HG03025 (cell line): ENCODE results near the gene MYBPH.

ENCODE experiments used
- ATAC-seq: cut with Tn5 transposase; IDR thresholded peaks from one replicate; pipeline ENCODE4 v1.9.1; 2021; ENCODE audit warnings: mild to moderate bottlenecking, moderate library complexity; ENCODE audit not compliant: unreplicated experiment, low FRiP score

MYBPH gene

GRCh38 chr1:203133970-203134725 lies 41.5 kb downstream of the MYBPH start:
- ATAC-seq, result no peak

GRCh38 chr1:203131548-203132200 lies 44.0 kb downstream of the MYBPH start:
- ATAC-seq, result no peak

- no peak for ATAC-seq
Observed at GRCh38 chr1:203130358-203130985, 45.2 kb downstream of the MYBPH start.

DNA sequence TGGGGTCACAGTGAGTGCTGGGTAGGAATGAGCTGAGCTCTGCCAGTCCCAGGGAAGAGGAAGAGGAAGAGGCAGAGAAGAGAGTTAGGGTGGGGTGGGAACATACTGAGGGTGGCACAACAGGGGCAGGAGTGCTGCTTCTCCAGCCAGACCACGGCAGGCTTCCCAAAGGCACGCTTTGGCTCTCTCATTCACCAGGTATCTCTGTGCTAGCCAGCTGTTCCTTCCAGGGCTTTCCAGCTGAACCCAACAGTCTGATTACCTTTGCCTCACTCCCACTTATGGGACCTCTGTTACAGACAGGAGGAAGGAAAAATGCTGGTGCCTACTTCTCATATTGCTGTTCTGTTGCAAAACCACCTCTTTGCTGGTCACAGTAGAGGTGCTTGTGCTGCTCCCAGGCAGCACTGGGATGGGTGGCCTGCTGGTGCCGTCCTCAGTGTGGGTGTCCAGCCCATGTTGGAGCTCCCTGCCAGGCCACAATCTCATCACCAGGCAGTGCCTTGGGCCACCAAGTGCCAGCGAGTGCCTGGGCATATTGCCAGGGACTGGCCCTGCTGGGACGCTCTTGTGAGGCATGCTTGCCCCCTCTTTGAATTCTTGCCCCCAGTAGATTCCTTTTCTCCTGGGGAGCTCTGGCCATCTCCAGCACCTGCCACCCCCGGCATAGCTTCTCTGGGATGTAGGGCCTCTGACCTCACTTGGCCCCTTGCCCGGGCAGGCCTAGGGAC lies 46.0 kb downstream of the MYBPH start:
- ATAC-seq, result no peak

DNA sequence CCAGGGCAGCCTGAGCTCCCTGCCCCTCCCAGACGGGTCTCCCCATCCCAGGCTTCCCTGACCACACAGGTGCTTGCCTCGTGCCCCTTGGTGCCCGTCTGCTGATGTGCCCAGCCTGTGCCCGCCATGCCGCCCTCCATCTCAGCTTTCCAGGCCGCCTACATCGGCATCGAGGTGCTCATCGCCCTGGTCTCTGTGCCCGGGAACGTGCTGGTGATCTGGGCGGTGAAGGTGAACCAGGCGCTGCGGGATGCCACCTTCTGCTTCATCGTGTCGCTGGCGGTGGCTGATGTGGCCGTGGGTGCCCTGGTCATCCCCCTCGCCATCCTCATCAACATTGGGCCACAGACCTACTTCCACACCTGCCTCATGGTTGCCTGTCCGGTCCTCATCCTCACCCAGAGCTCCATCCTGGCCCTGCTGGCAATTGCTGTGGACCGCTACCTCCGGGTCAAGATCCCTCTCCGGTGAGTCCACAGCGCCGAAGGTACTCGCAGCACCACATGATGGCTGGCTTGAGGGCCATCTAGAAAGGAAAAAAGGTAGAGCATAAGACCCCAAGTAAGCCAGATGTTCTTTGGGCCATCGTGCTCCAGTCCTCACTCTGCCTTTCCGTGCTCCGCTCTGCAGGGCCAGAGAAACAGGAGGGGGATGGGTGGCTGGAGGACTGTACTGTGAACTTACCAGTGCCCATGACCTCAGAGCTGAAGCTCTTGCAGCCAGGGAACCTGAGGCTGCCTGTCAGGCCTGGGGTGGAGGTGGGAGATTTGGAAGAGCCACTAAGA lies 46.7 kb downstream of the MYBPH start:
- ATAC-seq, result no peak

- no peak for ATAC-seq
Observed at GRCh38 chr1:203128431-203128715, 47.3 kb downstream of the MYBPH start.

DNA sequence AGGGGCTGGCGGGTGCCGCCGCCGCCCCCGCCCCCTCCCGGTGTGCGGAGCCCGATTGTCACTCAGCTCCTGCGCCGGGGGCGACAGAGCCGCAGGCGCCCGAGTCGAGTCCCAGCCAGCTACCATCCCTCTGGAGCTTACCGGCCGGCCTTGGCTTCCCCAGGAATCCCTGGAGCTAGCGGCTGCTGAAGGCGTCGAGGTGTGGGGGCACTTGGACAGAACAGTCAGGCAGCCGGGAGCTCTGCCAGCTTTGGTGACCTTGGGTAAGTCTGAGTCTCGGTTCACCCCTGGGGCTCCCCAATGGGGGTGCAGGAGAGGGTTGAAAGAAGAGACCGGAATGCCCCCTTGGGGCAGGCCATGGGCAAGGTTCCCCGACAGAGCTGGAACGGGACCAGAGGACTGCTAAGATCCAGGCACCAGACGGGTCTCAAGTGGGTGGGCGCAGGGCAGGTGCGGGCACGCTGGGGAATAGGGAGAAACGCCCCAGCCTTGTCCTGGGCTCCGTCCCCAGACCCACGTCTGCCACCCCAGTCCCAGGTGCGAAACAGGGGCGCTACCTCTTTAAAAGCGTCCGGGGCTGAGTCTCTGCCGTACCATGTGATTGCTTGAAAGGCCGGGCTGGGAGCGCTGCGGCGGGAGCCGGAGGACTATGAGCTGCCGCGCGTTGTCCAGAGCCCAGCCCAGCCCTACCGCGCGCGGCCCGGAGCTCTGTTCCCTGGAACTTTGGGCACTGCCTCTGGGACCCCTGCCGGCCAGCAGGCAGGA lies 47.8 kb downstream of the MYBPH start, which contains the start of gene ADORA1:
TSS of gene ADORA1 (plus strand) at position 61 of the 765 bp plus-strand sequence. CDS start 1,116 bp downstream, outside the sequence.
- ATAC-seq, result no peak

GRCh38 chr1:203126866-203127665 lies 48.6 kb downstream of the MYBPH start:
- ATAC-seq, result no peak

DNA sequence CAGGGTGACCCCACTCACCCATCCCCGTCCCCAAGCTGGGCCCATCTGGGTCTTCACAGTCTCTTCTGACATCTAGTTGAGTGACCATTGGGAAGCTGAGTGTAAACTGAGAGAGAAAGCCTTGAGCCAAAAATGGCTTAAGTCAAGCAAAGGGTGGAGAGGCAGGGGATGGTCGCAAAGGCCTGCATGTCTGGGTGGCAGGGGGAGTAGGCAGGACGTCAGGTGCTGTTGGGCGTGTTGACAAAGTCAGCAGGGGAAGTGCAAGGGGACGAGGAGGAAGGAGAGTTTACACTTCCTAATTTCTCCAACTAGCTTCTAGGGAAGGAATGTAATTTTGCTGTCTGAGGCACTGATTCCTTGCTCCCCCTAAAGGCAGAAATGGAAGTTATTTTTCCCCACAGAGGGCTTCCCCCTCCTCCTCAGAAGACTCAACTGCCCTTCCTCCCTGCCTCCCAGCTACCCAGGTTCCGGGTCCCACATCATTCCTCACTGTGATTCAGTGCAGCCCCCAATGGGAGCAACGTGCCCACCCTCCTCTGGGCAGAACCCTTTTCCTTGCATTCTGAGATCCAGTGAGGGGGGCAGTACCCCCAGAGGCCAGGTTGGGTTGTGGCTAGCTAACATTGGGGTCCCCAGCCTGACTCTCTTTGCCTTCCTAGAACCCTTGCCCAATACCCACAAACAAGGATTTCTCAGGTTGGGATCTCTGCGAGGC lies 49.3 kb downstream of the MYBPH start:
- ATAC-seq, result no peak

- no peak for ATAC-seq
Observed at GRCh38 chr1:203124546-203125317, 50.9 kb downstream of the MYBPH start.

GRCh38 chr1:203124011-203124410 lies 51.6 kb downstream of the MYBPH start:
- ATAC-seq, result no peak

- ATAC-seq, result no peak
Observed at GRCh38 chr1:203122159-203122558, 53.5 kb downstream of the MYBPH start.

DNA sequence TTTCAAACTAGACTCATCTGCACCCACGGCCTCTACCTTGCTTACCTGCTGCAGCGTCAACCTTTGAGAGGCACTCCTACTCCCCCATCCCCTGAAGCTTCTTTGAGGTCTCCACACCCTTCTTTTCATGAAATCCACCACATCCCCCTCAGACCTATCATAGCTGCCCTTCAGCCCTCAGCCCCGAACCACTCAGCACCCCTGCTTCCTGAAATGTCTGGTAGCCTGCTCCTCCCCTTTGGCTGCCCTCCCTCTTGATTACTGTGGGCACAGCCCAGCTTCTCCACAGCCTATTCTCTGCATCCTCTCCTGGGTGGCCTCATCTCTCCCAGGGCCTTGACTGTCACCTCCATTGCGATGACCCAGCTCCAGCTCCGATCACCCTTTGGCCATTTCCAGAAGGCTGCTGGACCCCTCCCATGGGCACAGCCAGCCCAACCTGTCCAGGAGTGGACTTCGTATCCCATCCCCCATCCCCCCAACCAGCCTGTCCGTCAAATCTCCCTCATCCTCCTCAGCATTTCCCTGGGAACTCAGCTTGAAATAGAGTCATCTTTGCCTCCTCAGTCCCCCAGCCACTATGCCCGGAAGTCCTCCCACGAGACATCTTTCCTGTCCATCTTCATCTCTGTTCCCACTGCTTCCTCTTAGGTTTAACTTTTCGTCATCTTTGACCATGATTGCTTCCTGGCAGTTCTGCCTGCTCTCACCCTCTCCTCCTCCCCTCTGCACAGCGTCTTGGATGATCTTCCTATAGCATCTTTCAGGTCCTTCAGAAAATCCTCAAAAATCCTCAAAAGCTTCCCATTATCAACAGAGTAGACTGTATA lies 54.2 kb downstream of the MYBPH start:
- ATAC-seq, result no peak

GRCh38 chr1:203120325-203121153 lies 55.1 kb downstream of the MYBPH start:
- ATAC-seq, result no peak
